PFSK-1 (cell line): ENCODE data around the gene AUTS2.

Experiments used
- FOXP2 ChIP-seq: optimal IDR thresholded peaks from 2 replicates; pipeline ENCODE3; 2011; ENCODE audit warnings: borderline replicate concordance, control low read depth, inconsistent platforms; ENCODE audit not compliant: insufficient read depth; ENCODE audit errors: extremely low read length, extremely low read depth
- POLR2AphosphoS5 ChIP-seq: IDR thresholded peaks from 2 replicates; pipeline ENCODE4 v1.6.1; 2012; ENCODE audit warnings: low read depth, mild to moderate bottlenecking, control low read depth, low read length, moderate library complexity
- SIN3A ChIP-seq: IDR thresholded peaks from 2 replicates; pipeline ENCODE4 v1.6.1; 2012; ENCODE audit warnings: mild to moderate bottlenecking, low read length, moderate library complexity, borderline replicate concordance; ENCODE audit not compliant: insufficient read depth
- TAF1 ChIP-seq: IDR thresholded peaks from 2 replicates; pipeline ENCODE4 v1.6.1; 2012; ENCODE audit warnings: low read length, control low read depth, borderline replicate concordance; ENCODE audit not compliant: insufficient read depth
- TF ChIP-seq, protein P1 (sequence below), 2 experiments: IDR thresholded peaks; 2 replicates each; pipeline versions ENCODE4 v1.6.1 to v1.8.0; 2011 to 2012; ENCODE audit warnings: low read depth in 2 of 2, low read length in 2 of 2, control low read depth in 1 of 2, inconsistent platforms in 1 of 2, mild to moderate bottlenecking in 1 of 2, moderate library complexity in 1 of 2; ENCODE audit not compliant: insufficient read depth in 1 of 2

DNA sequence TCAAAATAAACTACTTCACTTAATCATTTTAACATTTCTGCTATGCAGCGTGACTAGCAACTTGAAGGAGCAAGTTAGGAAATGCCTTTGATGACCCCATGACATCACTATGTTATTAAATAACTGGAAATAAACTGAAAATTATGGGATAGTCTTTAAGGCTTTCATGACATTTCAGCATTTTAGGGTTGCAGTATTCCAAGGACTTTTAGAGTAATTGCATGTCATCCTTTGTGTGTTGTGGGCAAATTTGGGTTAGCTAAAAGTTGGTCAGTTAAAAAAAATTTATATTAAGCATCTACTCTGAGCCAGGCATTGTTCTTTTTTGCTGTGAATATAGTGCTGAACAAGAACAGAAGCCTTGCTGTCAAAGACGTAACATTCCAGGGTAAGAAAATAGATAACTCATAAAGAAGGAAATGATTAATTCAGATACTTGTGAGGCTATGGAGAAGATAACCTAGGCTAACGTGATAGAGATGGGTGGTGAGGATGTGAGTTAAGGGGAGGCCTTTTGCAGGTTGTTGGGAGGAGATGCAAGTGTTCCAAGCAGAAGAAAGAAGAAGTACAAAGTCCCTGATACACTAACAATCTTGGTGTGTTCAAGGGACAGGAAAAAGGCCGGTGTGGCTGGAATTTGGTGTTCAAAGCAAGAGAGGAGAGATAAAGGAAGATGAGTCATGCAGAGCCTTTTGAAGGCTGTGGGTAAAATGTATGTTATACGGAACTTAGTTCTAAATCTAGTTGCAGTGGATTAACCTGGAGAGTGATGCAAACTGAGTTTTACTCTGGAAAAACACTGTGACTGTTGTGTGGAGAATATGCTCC, 610.2 kb downstream of the AUTS2 start:
- TF ChIP-seq TAF1: no peak
- no peak for TF ChIP-seq POLR2AphosphoS5
- TF ChIP-seq, protein P1, sequence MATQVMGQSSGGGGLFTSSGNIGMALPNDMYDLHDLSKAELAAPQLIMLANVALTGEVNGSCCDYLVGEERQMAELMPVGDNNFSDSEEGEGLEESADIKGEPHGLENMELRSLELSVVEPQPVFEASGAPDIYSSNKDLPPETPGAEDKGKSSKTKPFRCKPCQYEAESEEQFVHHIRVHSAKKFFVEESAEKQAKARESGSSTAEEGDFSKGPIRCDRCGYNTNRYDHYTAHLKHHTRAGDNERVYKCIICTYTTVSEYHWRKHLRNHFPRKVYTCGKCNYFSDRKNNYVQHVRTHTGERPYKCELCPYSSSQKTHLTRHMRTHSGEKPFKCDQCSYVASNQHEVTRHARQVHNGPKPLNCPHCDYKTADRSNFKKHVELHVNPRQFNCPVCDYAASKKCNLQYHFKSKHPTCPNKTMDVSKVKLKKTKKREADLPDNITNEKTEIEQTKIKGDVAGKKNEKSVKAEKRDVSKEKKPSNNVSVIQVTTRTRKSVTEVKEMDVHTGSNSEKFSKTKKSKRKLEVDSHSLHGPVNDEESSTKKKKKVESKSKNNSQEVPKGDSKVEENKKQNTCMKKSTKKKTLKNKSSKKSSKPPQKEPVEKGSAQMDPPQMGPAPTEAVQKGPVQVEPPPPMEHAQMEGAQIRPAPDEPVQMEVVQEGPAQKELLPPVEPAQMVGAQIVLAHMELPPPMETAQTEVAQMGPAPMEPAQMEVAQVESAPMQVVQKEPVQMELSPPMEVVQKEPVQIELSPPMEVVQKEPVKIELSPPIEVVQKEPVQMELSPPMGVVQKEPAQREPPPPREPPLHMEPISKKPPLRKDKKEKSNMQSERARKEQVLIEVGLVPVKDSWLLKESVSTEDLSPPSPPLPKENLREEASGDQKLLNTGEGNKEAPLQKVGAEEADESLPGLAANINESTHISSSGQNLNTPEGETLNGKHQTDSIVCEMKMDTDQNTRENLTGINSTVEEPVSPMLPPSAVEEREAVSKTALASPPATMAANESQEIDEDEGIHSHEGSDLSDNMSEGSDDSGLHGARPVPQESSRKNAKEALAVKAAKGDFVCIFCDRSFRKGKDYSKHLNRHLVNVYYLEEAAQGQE (IDR thresholded peaks at IDR 0.05; ENCODE audit: insufficient read depth in 1 of 2, low read depth in 2 of 2, low read length in 2 of 2): no peak
- no peak for TF ChIP-seq SIN3A
- no peak for TF ChIP-seq FOXP2
